Chondrocyte (in vitro differentiated cells): ENCODE results near the gene HOXB1. TPM values are rescaled to one million over a fixed set of nuclear protein-coding genes. Genes with fewer than 3 reads are reported as not detected.

Experiments used
- DNase-seq: peaks from one replicate; pipeline ENCODE4 v3.0.0; 2021; ENCODE audit warnings: mixed read lengths, low spot score
- H3K27ac Mint-ChIP-seq: one replicate; pipeline ENCODE4 v1.8.0; 2021; ENCODE audit warnings: mild to moderate bottlenecking, moderate library complexity, mixed read lengths; ENCODE audit not compliant: unreplicated experiment
- H3K27me3 Mint-ChIP-seq: 2 replicates; pipeline ENCODE4 v1.8.0; 2021; ENCODE audit warnings: low read depth, mixed read lengths
- H3K36me3 Mint-ChIP-seq: 2 replicates; pipeline ENCODE4 v1.8.0; 2021; ENCODE audit warnings: low read depth, mixed read lengths
- H3K4me1 Mint-ChIP-seq: 2 replicates; pipeline ENCODE4 v1.8.0; 2021; ENCODE audit warnings: low read depth, mild to moderate bottlenecking, mixed read lengths
- H3K4me3 Mint-ChIP-seq: one replicate; pipeline ENCODE4 v1.8.0; 2021; ENCODE audit warnings: mild to moderate bottlenecking, moderate library complexity, mixed read lengths; ENCODE audit not compliant: unreplicated experiment
- H3K9me3 Mint-ChIP-seq: 2 replicates; pipeline ENCODE4 v1.8.0; 2021; ENCODE audit warnings: low read depth, mixed read lengths
- CTCF ChIP-seq: fragments of 200-600 bp; sonication (generic); IDR thresholded peaks from 2 replicates; pipeline ENCODE4 v1.5.0; 2021; ENCODE audit warnings: antibody characterized with exemption, mild to moderate bottlenecking, moderate library complexity
- total RNA-seq: library from RNA; stranded (reverse); gene quantifications from 3 replicates; pipeline ENCODE4 v1.2.1, GENCODE V29; 2021

HOXB1 gene
- total RNA-seq, 1 donor from 2014 or later, result not detected

- Mint-ChIP-seq H3K27ac (no peak overlapping the region), H3K4me3 (no peak overlapping the region), H3K36me3 (no peaks in the 10 kb centered on the region), H3K9me3 (no peaks in the 10 kb centered on the region), H3K4me1 (no peaks in the 10 kb centered on the region), H3K27me3 (peaks cover 56% of the 10 kb centered on the region)
- DNase-seq, result no peak
- no peak for TF ChIP-seq CTCF
Observed at GRCh38 chr17:48568499-48569239, 37.9 kb upstream of the HOXB1 start.

GRCh38 chr17:48567646-48568354, 37.0 kb upstream of the HOXB1 start:
- Mint-ChIP-seq H3K9me3 (no peaks in the 10 kb centered on the region), H3K4me1 (no peaks in the 10 kb centered on the region), H3K27me3 (peaks cover 56% of the 10 kb centered on the region), H3K27ac (no peak overlapping the region), H3K36me3 (no peaks in the 10 kb centered on the region), H3K4me3 (no peak overlapping the region)
- no peak for TF ChIP-seq CTCF
- DNase-seq, result no peak

- no peak for TF ChIP-seq CTCF
- Mint-ChIP-seq H3K9me3 (no peaks in the 10 kb centered on the region), H3K4me1 (no peaks in the 10 kb centered on the region)
Observed at GRCh38 chr17:48567209-48567608, 36.4 kb upstream of the HOXB1 start.

GRCh38 chr17:48566717-48567116, 35.9 kb upstream of the HOXB1 start:
- no peak overlapping the region for H3K4me3 Mint-ChIP-seq
- no peaks in the 10 kb centered on the region for H3K9me3 Mint-ChIP-seq
- H3K4me1 Mint-ChIP-seq, result no peaks in the 10 kb centered on the region
- H3K27ac Mint-ChIP-seq, result no peak overlapping the region
- no peak for DNase-seq
- H3K27me3 Mint-ChIP-seq, result peaks cover 56% of the 10 kb centered on the region
- H3K36me3 Mint-ChIP-seq, result no peaks in the 10 kb centered on the region
- no peak for TF ChIP-seq CTCF

More at GRCh38 chr17:48567209-48567608, 36.4 kb upstream of the HOXB1 start:
- Mint-ChIP-seq H3K27ac (no peak overlapping the region), H3K36me3 (no peaks in the 10 kb centered on the region), H3K4me3 (no peak overlapping the region), H3K27me3 (peaks cover 56% of the 10 kb centered on the region)
- no peak for DNase-seq

GRCh38 chr17:48565925-48566710, 35.3 kb upstream of the HOXB1 start:
- Mint-ChIP-seq H3K4me1 (no peaks in the 10 kb centered on the region), H3K27ac (no peak overlapping the region)
- no peak for TF ChIP-seq CTCF

More at GRCh38 chr17:48565925-48566710, 35.3 kb upstream of the HOXB1 start:
- Mint-ChIP-seq H3K4me3 (no peak overlapping the region), H3K36me3 (no peaks in the 10 kb centered on the region), H3K9me3 (no peaks in the 10 kb centered on the region), H3K27me3 (peaks cover 56% of the 10 kb centered on the region)
- no peak for DNase-seq
